A549 (cell line): ENCODE data around the gene ZFP92. TPM values are rescaled to one million over a fixed set of nuclear protein-coding genes. Genes with fewer than 3 reads are reported as not detected.

Experiments
- ATAC-seq, 2 experiments: fragments of 200-7000 bp in 1 of 2; fragments of >200 bp in 1 of 2; cut with Nextera tagmentation in 1 of 2; cut with Tn5 transposase in 1 of 2; 3 replicates each; pipeline versions ENCODE4 v1.8.0 to v1.9.1; 2018 to 2020; ENCODE audit warnings: mild to moderate bottlenecking in 1 of 2, moderate library complexity in 1 of 2
- CTCF ChIA-PET: fragments of 300-600 bp; sonication (Branson Sonifier 250); formaldehyde crosslinking; extraction: SDS; loops from one replicate; lab custom pipeline; 2021; ENCODE audit warnings: antibody characterized with exemption, inconsistent platforms; lab: Yijun Ruan, JAX
- POLR2A ChIA-PET: fragments of 350-600 bp; formaldehyde crosslinking; extraction: SDS; loops from one replicate; lab custom pipeline; 2021; ENCODE audit warnings: antibody characterized with exemption, inconsistent platforms; lab: Yijun Ruan, JAX
- DNase-seq, 2 experiments: peaks; one replicate each; pipeline versions ENCODE4 v3.0.0 to v3.0.0-alpha.2; 2011 to 2016; ENCODE audit warnings: low read depth in 1 of 2, low spot score in 1 of 2
- FAIRE-seq: peaks from 2 replicates; lab custom pipeline; 2011; peaks lifted over from hg19 to GRCh38; lab: Jason Lieb, UNC
- H3K27ac ChIP-seq, 2 experiments: fragments of >200 bp; sonication (Bioruptor Twin); formaldehyde crosslinking; 3 replicates each; pipeline ENCODE4 v1.5.1; 2016 to 2017
- H3K4me1 ChIP-seq: fragments of >200 bp; sonication (Bioruptor Twin); formaldehyde crosslinking; 3 replicates; pipeline ENCODE4 v1.6.1; 2016
- H3K4me2 ChIP-seq: fragments of >200 bp; sonication (Bioruptor Twin); formaldehyde crosslinking; 3 replicates; pipeline ENCODE4 v1.6.1; 2016
- H3K4me3 ChIP-seq: fragments of >200 bp; sonication (Bioruptor Twin); formaldehyde crosslinking; 3 replicates; pipeline ENCODE4 v1.5.1; 2016
- H3K9me3 ChIP-seq: fragments of >200 bp; sonication (Bioruptor Twin); formaldehyde crosslinking; 3 replicates; pipeline ENCODE4 v1.6.1; 2016
- BHLHE40 ChIP-seq: IDR thresholded peaks from 2 replicates; pipeline ENCODE4 v1.6.1; 2012; ENCODE audit warnings: low read depth, low read length, inconsistent platforms
- CBX8 ChIP-seq: fragments of 200-600 bp; sonication (generic); IDR thresholded peaks from 2 replicates; pipeline ENCODE4 v1.6.1; 2016
- CHD2 ChIP-seq: fragments of 150-350 bp; IDR thresholded peaks from 2 replicates; pipeline ENCODE4 v1.6.1; 2014; ENCODE audit warnings: low read length; ENCODE audit not compliant: partially characterized antibody
- CHD4 ChIP-seq: fragments of 200-600 bp; sonication (generic); IDR thresholded peaks from 2 replicates; pipeline ENCODE4 v1.6.1; 2016; ENCODE audit warnings: antibody characterized with exemption, mild to moderate bottlenecking, borderline replicate concordance
- E2F6 ChIP-seq: IDR thresholded peaks from 2 replicates; pipeline ENCODE4 v1.6.1; 2012; ENCODE audit warnings: low read depth, borderline replicate concordance
- EHMT2 ChIP-seq: fragments of 200-600 bp; sonication (generic); IDR thresholded peaks from 2 replicates; pipeline ENCODE4 v1.6.1; 2016; ENCODE audit warnings: antibody characterized with exemption, low read depth, mild to moderate bottlenecking, moderate library complexity
- FOSB ChIP-seq: fragments of 250-450 bp; sonication (Bioruptor Pico); IDR thresholded peaks from 2 replicates; pipeline ENCODE4 v1.5.0; 2020; ENCODE audit warnings: mild to moderate bottlenecking, moderate library complexity
- HES2 ChIP-seq: fragments of >200 bp; sonication (Bioruptor Twin); formaldehyde crosslinking; IDR thresholded peaks from 2 replicates; pipeline ENCODE4 v1.6.1; 2016
- HEYL ChIP-seq: fragments of 250-450 bp; sonication (Bioruptor Pico); IDR thresholded peaks from 2 replicates; pipeline ENCODE4 v1.8.0; 2021; ENCODE audit warnings: mild to moderate bottlenecking, moderate library complexity
- HMGXB4 ChIP-seq: fragments of 250-450 bp; sonication (Bioruptor Pico); IDR thresholded peaks from 2 replicates; pipeline ENCODE4 v1.5.0; 2021; ENCODE audit warnings: mild to moderate bottlenecking, moderate library complexity, borderline replicate concordance
- HOXA7 ChIP-seq: fragments of 250-450 bp; sonication (Bioruptor Pico); IDR thresholded peaks from 2 replicates; pipeline ENCODE4 v1.5.0; 2020; ENCODE audit warnings: mild to moderate bottlenecking, moderate library complexity
- HOXB13 ChIP-seq: fragments of 250-450 bp; sonication (Bioruptor Pico); IDR thresholded peaks from 2 replicates; pipeline ENCODE4 v1.5.0; 2020; ENCODE audit warnings: low read depth, mild to moderate bottlenecking, moderate library complexity
- HOXB5 ChIP-seq: fragments of 250-450 bp; sonication (Bioruptor Pico); IDR thresholded peaks from 2 replicates; pipeline ENCODE4 v1.5.0; 2020; ENCODE audit warnings: mild to moderate bottlenecking, moderate library complexity
- JUNB ChIP-seq: fragments of >200 bp; sonication (Bioruptor Twin); formaldehyde crosslinking; IDR thresholded peaks from 2 replicates; pipeline ENCODE4 v1.6.1; 2016
- PHF8 ChIP-seq: fragments of 200-600 bp; sonication (generic); IDR thresholded peaks from 2 replicates; pipeline ENCODE4 v1.6.1; 2016; ENCODE audit warnings: low read depth, mild to moderate bottlenecking, antibody characterized with exemption, moderate library complexity, borderline replicate concordance
- POLR2A ChIP-seq: IDR thresholded peaks from 2 replicates; pipeline ENCODE4 v1.6.1; 2012; ENCODE audit warnings: mild to moderate bottlenecking, low read length
- POLR2AphosphoS2 ChIP-seq: conservative IDR thresholded peaks from 2 replicates; pipeline ENCODE4 v1.6.1; 2012; ENCODE audit warnings: low read length, improper control_type of control experiment, inconsistent platforms
- RAD21 ChIP-seq, 2 experiments: fragments of >200 bp in 1 of 2; sonication (Bioruptor Twin) in 1 of 2; formaldehyde crosslinking in 1 of 2; IDR thresholded peaks in 1 of 2; conservative IDR thresholded peaks in 1 of 2; 2 replicates in 1 of 2; 3 replicates in 1 of 2; pipeline ENCODE4 v1.6.1; 2012 to 2018; ENCODE audit warnings: inconsistent platforms in 1 of 2
- RARB ChIP-seq: fragments of 250-450 bp; sonication (Bioruptor Pico); IDR thresholded peaks from 2 replicates; pipeline ENCODE4 v1.8.0; 2021; ENCODE audit warnings: mild to moderate bottlenecking, moderate library complexity
- RCOR1 ChIP-seq: fragments of 150-350 bp; IDR thresholded peaks from 2 replicates; pipeline ENCODE4 v1.6.1; 2014; ENCODE audit warnings: antibody characterized with exemption, low read length, low read depth
- RFX5 ChIP-seq: fragments of 450-650 bp; IDR thresholded peaks from 2 replicates; pipeline ENCODE4 v1.7.1; 2014; ENCODE audit warnings: antibody characterized with exemption, mild to moderate bottlenecking, moderate library complexity
- RNF2 ChIP-seq: fragments of 200-600 bp; sonication (generic); IDR thresholded peaks from 2 replicates; pipeline ENCODE4 v1.6.1; 2016; ENCODE audit warnings: low read depth, mild to moderate bottlenecking, antibody characterized with exemption, moderate library complexity, borderline replicate concordance
- TFCP2L1 ChIP-seq: fragments of 250-450 bp; sonication (Bioruptor Pico); IDR thresholded peaks from 2 replicates; pipeline ENCODE4 v1.5.0; 2021; ENCODE audit warnings: mild to moderate bottlenecking
- USF2 ChIP-seq: fragments of 450-650 bp; IDR thresholded peaks from 2 replicates; pipeline ENCODE4 v1.6.1; 2014; ENCODE audit warnings: antibody characterized with exemption
- ZFP36 ChIP-seq: fragments of 450-650 bp; IDR thresholded peaks from 2 replicates; pipeline ENCODE4 v1.6.1; 2014; ENCODE audit warnings: borderline replicate concordance; ENCODE audit not compliant: partially characterized antibody
- ZNF302 ChIP-seq: fragments of 250-450 bp; sonication (Bioruptor Pico); IDR thresholded peaks from 2 replicates; pipeline ENCODE4 v1.9.0; 2021; ENCODE audit warnings: inconsistent platforms, mild to moderate bottlenecking, moderate library complexity
- WGBS: methylation state at CpG from one replicate; pipeline ENCODE4 v1.1.6; 2017; ENCODE audit errors: missing lambda C conversion rate; 5-methylcytosine and 5-hydroxymethylcytosine counted together
- polyA plus RNA-seq, 4 experiments: library from polyadenylated mRNA; depleted of rRNA in 3 of 4; stranded (reverse); fragments of >200 nt; fragmentation: RNase III in 1 of 4; extraction: RNeasy Plus Mini Kit Qiagen cat#74134 plus additional on column Dnase treatment in 1 of 4; gene quantifications; 2 replicates in 3 of 4; 3 replicates in 1 of 4; pipeline ENCODE4 v1.2.3, GENCODE V29; 2011 to 2017
- TF ChIP-seq, protein P1 (sequence below): IDR thresholded peaks from 2 replicates; pipeline ENCODE4 v1.6.1; 2012

The ZFP92 gene
- polyA plus RNA-seq, 2 of the 4 experiments (the other 2 are of a cell fraction) = 0.47 to 0.70 TPM

GRCh38 chrX:153413731-153414130 is 2.5 kb downstream of the ZFP92 start:
- Histone ChIP-seq H3K27ac (no peak overlapping the region), H3K9me3 (no peaks in the 10 kb centered on the region), H3K4me3 (no peak overlapping the region), H3K4me2 (no peak overlapping the region), H3K4me1 (no peaks in the 10 kb centered on the region)
- CTCF ChIA-PET = interaction anchor here (1.0 to 1.7 kb wide), 5 partner anchors 25 to 382 kb away, joined by 3 to 5 read pairs (median 4); no protein-coding TSS in a partner anchor
- no CpG with 5 or more reads among the region's 11 CpGs for WGBS
- POLR2A ChIA-PET = no interaction called here
- TF ChIP-seq ZNF302 (CRISPR knock-in tag) = no peak
- TF ChIP-seq POLR2A = no peak
- TF ChIP-seq TFCP2L1 = no peak
- TF ChIP-seq HOXB5 (CRISPR knock-in tag) = no peak
- no peak for TF ChIP-seq JUNB
- no peak for TF ChIP-seq PHF8
- no peak for TF ChIP-seq HMGXB4 (CRISPR knock-in tag)
- no peak for TF ChIP-seq RCOR1
- no peak for TF ChIP-seq CBX8
- no peak for TF ChIP-seq POLR2AphosphoS2
- no peak for TF ChIP-seq RNF2
- TF ChIP-seq ZFP36 = no peak
- TF ChIP-seq HOXA7 = no peak
- TF ChIP-seq RARB = no peak
- TF ChIP-seq, protein P1, sequence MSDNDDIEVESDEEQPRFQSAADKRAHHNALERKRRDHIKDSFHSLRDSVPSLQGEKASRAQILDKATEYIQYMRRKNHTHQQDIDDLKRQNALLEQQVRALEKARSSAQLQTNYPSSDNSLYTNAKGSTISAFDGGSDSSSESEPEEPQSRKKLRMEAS = no peak
- ATAC-seq (no peak), FAIRE-seq (no peak), DNase-seq (no peak)

DNA sequence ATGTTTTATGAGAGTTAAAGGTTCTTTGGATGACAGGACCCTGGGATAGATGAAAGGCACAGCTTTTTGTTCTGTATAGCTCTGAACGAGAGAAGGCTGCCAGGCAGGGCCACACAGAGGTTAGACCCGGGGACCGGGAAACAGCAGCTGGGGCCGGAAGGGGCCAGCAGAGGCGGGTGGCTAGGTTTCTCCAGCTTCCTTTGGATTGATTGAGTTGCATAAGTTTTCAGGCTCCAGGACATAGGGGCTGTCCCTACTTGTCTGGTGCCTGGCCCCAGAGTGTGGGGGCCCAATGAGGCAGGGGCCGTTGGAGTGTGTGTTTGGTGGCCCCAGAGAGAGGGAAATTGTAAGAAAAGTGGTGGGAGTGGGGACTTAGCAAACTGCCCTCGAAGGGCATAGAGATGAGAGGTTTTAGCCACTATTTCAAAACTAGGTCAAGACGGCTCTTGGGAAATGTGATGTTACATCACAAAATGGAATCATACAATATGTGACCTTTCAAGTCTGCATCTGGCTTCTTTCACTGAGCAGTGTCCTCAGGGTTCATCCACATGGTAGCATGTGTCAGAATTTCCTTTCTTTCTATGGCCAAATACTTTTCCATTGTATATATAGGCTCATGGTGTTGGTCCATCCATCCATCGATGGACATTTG is 3.7 kb downstream of the ZFP92 start:
- CTCF ChIA-PET = interaction anchor here (1.2 to 1.7 kb wide), 2 partner anchors 24 to 383 kb away, joined by 4 to 5 read pairs; no protein-coding TSS in a partner anchor
- 50% methylated on average over 9 of the region's 9 CpGs for WGBS
- POLR2A ChIA-PET = no interaction called here
- H3K4me3 ChIP-seq = no peak overlapping the region
- no peak overlapping the region for H3K27ac ChIP-seq
- H3K4me2 ChIP-seq = no peak overlapping the region
- no peak for ATAC-seq
- no peaks in the 10 kb centered on the region for H3K9me3 ChIP-seq
- FAIRE-seq = no peak
- DNase-seq = no peak
- TF ChIP-seq CHD4 (no peak), HEYL (CRISPR knock-in tag) (no peak), HES2 (no peak), USF2 (no peak), RNF2 (no peak), HOXB13 (CRISPR knock-in tag) (no peak), BHLHE40 (no peak), RFX5 (no peak), E2F6 (no peak), CHD2 (no peak), EHMT2 (no peak), RAD21 (conservative IDR thresholded peaks at IDR 0.05 in 1 of 2, IDR thresholded peaks at IDR 0.05 in 1 of 2) (no peak), FOSB (CRISPR knock-in tag) (no peak)
- TF ChIP-seq, all 56 proteins: peak for 0
- no peaks in the 10 kb centered on the region for H3K4me1 ChIP-seq
